DMS 273 (cell line): ENCODE results near the gene OPCML.

ENCODE experiments used
- DNase-seq: peaks from one replicate; lab custom pipeline; 2025; ENCODE audit not compliant: unreplicated experiment; lab: John Stamatoyannopoulos, UW

The OPCML gene

GRCh38 chr11:132866783-132867545 lies 665.3 kb downstream of the OPCML start:
- DNase-seq: no peak

GRCh38 chr11:132865623-132866022 lies 666.7 kb downstream of the OPCML start:
- no peak for DNase-seq

GRCh38 chr11:132864811-132865576 lies 667.3 kb downstream of the OPCML start:
- DNase-seq: no peak

GRCh38 chr11:132862933-132863332 lies 669.4 kb downstream of the OPCML start:
- DNase-seq: no peak

GRCh38 chr11:132862137-132862536 lies 670.2 kb downstream of the OPCML start:
- DNase-seq: no peak

GRCh38 chr11:132859306-132859705 lies 673.0 kb downstream of the OPCML start:
- DNase-seq: no peak

GRCh38 chr11:132858223-132858622 lies 674.1 kb downstream of the OPCML start:
- peak; percentile 3 for DNase-seq

GRCh38 chr11:132856032-132856431 lies 676.3 kb downstream of the OPCML start:
- DNase-seq: no peak

GRCh38 chr11:132855516-132855915 lies 676.8 kb downstream of the OPCML start:
- no peak for DNase-seq

GRCh38 chr11:132853886-132854285 lies 678.4 kb downstream of the OPCML start:
- no peak for DNase-seq

GRCh38 chr11:132852361-132852760 lies 679.9 kb downstream of the OPCML start:
- DNase-seq: no peak

- no peak for DNase-seq
Observed at GRCh38 chr11:132851247-132851646, 681.1 kb downstream of the OPCML start.

GRCh38 chr11:132850266-132850665 lies 682.0 kb downstream of the OPCML start:
- no peak for DNase-seq

- DNase-seq: no peak
Observed at GRCh38 chr11:132848336-132848735, 684.0 kb downstream of the OPCML start.

GRCh38 chr11:132846075-132846474 lies 686.2 kb downstream of the OPCML start:
- DNase-seq: no peak

- DNase-seq: no peak
Observed at GRCh38 chr11:132844956-132845696, 687.2 kb downstream of the OPCML start.

- no peak for DNase-seq
Observed at GRCh38 chr11:132840660-132841059, 691.6 kb downstream of the OPCML start.

- no peak for DNase-seq
Observed at GRCh38 chr11:132840191-132840590, 692.1 kb downstream of the OPCML start.

- DNase-seq: no peak
Observed at GRCh38 chr11:132839236-132839945, 692.9 kb downstream of the OPCML start.

GRCh38 chr11:132838627-132839026 lies 693.7 kb downstream of the OPCML start:
- no peak for DNase-seq

- no peak for DNase-seq
Observed at GRCh38 chr11:132831272-132831671, 701.0 kb downstream of the OPCML start.
